Nephron (organoid): ENCODE data around the gene SORBS1.
A peak's percentile ranks its signal among the peaks of the same experiment; 100 is the strongest.

Experiments used
- H3K27ac Mint-ChIP-seq, 3 experiments: 2 replicates each; pipeline ENCODE4 v1.8.0; 2020; ENCODE audit warnings: mixed read lengths in 3 of 3, mild to moderate bottlenecking in 2 of 3, moderate library complexity in 1 of 3
- H3K27me3 Mint-ChIP-seq: 2 replicates; pipeline ENCODE4 v1.8.0; 2021; ENCODE audit warnings: low read depth, mild to moderate bottlenecking, moderate library complexity, mixed read lengths
- H3K36me3 Mint-ChIP-seq: 2 replicates; pipeline ENCODE4 v1.8.0; 2020; ENCODE audit warnings: low read depth, mixed read lengths
- H3K4me1 Mint-ChIP-seq: 2 replicates; pipeline ENCODE4 v1.8.0; 2020; ENCODE audit warnings: mixed read lengths
- H3K4me3 Mint-ChIP-seq, 3 experiments: 2 replicates each; pipeline ENCODE4 v1.8.0; 2020; ENCODE audit warnings: mild to moderate bottlenecking in 3 of 3, mixed read lengths in 3 of 3, moderate library complexity in 2 of 3
- H3K9me3 Mint-ChIP-seq: 2 replicates; pipeline ENCODE4 v1.8.0; 2020; ENCODE audit warnings: mixed read lengths
- CTCF ChIP-seq, 3 experiments: fragments of 200-600 bp; sonication (generic); IDR thresholded peaks; one replicate each; pipeline ENCODE4 v1.5.0; 2021; ENCODE audit warnings: antibody characterized with exemption in 3 of 3; ENCODE audit not compliant: unreplicated experiment in 3 of 3

SORBS1 gene

GRCh38 chr10:95445223-95445836 lies 115.8 kb downstream of the SORBS1 start:
- H3K27me3 Mint-ChIP-seq, result no peaks in the 10 kb centered on the region
- no peaks in the 10 kb centered on the region for H3K9me3 Mint-ChIP-seq
- H3K27ac Mint-ChIP-seq, result peak overlapping the region; percentile 20 to 62 (median 59)
- H3K4me3 Mint-ChIP-seq, result no peak overlapping the region
- TF ChIP-seq CTCF (IDR thresholded peaks at IDR 0.05; ENCODE audit: unreplicated experiment in 3 of 3), result no peak
- peaks cover 47% of the 10 kb centered on the region for H3K4me1 Mint-ChIP-seq
- no peaks in the 10 kb centered on the region for H3K36me3 Mint-ChIP-seq

DNA sequence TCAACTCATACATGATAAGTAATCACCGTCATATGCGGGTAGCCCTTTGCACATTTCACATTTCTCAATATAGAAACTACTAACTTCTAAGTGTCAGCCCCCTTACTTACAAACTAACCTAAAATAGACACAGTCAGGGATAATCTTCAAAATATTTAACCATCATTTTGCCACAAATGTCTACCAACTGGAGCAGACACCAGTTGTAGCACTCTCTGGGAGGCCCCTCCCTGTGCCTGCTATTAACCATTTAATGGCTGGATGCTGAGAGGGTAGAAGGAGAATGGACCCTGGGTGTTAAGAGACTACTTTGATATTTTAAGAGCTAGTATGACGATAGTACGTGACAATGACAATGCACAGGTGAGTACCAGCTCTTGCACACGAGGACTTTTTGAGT lies 116.4 kb downstream of the SORBS1 start:
- peaks cover 47% of the 10 kb centered on the region for H3K4me1 Mint-ChIP-seq
- H3K27ac Mint-ChIP-seq, result peak overlapping the region; percentile 20 to 58 (median 56)
- H3K4me3 Mint-ChIP-seq, result no peak overlapping the region
- no peaks in the 10 kb centered on the region for H3K36me3 Mint-ChIP-seq
- H3K27me3 Mint-ChIP-seq, result no peaks in the 10 kb centered on the region
- TF ChIP-seq CTCF (IDR thresholded peaks at IDR 0.05; ENCODE audit: unreplicated experiment in 3 of 3), result no peak
- no peaks in the 10 kb centered on the region for H3K9me3 Mint-ChIP-seq

- Mint-ChIP-seq H3K27me3 (no peaks in the 10 kb centered on the region), H3K4me3 (no peak overlapping the region), H3K27ac (peak overlapping the region in 1 of 3 experiments; percentile 48), H3K4me1 (peaks cover 43% of the 10 kb centered on the region), H3K36me3 (peaks cover 5% of the 10 kb centered on the region), H3K9me3 (no peaks in the 10 kb centered on the region)
- no peak for TF ChIP-seq CTCF (IDR thresholded peaks at IDR 0.05; ENCODE audit: unreplicated experiment in 3 of 3)
Measured at GRCh38 chr10:95443636-95444035, 117.5 kb downstream of the SORBS1 start.

- Mint-ChIP-seq H3K27me3 (no peaks in the 10 kb centered on the region), H3K27ac (no peak overlapping the region), H3K9me3 (no peaks in the 10 kb centered on the region), H3K4me1 (peaks cover 30% of the 10 kb centered on the region), H3K36me3 (peaks cover 5% of the 10 kb centered on the region), H3K4me3 (no peak overlapping the region)
- TF ChIP-seq CTCF (IDR thresholded peaks at IDR 0.05; ENCODE audit: unreplicated experiment in 3 of 3), result no peak
Measured at GRCh38 chr10:95442341-95442740, 118.8 kb downstream of the SORBS1 start.

- no peaks in the 10 kb centered on the region for H3K27me3 Mint-ChIP-seq
- no peaks in the 10 kb centered on the region for H3K9me3 Mint-ChIP-seq
- H3K4me1 Mint-ChIP-seq, result peaks cover 27% of the 10 kb centered on the region
- H3K27ac Mint-ChIP-seq, result no peak overlapping the region
- peaks cover 5% of the 10 kb centered on the region for H3K36me3 Mint-ChIP-seq
- no peak overlapping the region for H3K4me3 Mint-ChIP-seq
- TF ChIP-seq CTCF (IDR thresholded peaks at IDR 0.05; ENCODE audit: unreplicated experiment in 3 of 3), result no peak
Measured at GRCh38 chr10:95441547-95441923, 119.6 kb downstream of the SORBS1 start.
